ENCODE data around the gene GNPDA1.

GRCh38 chr5:141963701-141964100, 49.1 kb downstream of the GNPDA1 start:
- TF ChIP-seq POLR2A (IDR thresholded peaks at IDR 0.05; ENCODE audit: control extremely low read depth in 1 of 2, low read depth in 2 of 2, low read length in 2 of 2) (no peak), MAX (IDR thresholded peaks at IDR 0.05) (no peak), FOSL1 (IDR thresholded peaks at IDR 0.05; ENCODE audit: insufficient read depth, low read depth, low read length) (no peak), EP300 (IDR thresholded peaks at IDR 0.05; ENCODE audit: borderline replicate concordance in 1 of 2, low read depth in 2 of 2, low read length in 2 of 2) (no peak), NANOG (IDR thresholded peaks at IDR 0.05; ENCODE audit: insufficient read depth, low read depth, low read length, poor library complexity, severe bottlenecking) (no peak), CTCF (IDR thresholded peaks at IDR 0.05; ENCODE audit: control extremely low read depth in 1 of 3, insufficient read depth in 1 of 3, low read depth in 1 of 3, low read length in 3 of 3) (no peak), MAFK (IDR thresholded peaks at IDR 0.05; ENCODE audit: low read depth, low read length) (no peak), POLR2AphosphoS5 (IDR thresholded peaks at IDR 0.05; ENCODE audit: low read depth, low read length) (no peak)

Measured in H1 (cell line).